GM19025 (cell line): Measurements from ENCODE around the gene PRELID3B.

Experiments
- ATAC-seq: cut with Tn5 transposase; IDR thresholded peaks from one replicate; pipeline ENCODE4 v1.9.1; 2021; ENCODE audit warnings: mild to moderate bottlenecking, low read depth, moderate library complexity; ENCODE audit not compliant: unreplicated experiment

PRELID3B gene

DNA sequence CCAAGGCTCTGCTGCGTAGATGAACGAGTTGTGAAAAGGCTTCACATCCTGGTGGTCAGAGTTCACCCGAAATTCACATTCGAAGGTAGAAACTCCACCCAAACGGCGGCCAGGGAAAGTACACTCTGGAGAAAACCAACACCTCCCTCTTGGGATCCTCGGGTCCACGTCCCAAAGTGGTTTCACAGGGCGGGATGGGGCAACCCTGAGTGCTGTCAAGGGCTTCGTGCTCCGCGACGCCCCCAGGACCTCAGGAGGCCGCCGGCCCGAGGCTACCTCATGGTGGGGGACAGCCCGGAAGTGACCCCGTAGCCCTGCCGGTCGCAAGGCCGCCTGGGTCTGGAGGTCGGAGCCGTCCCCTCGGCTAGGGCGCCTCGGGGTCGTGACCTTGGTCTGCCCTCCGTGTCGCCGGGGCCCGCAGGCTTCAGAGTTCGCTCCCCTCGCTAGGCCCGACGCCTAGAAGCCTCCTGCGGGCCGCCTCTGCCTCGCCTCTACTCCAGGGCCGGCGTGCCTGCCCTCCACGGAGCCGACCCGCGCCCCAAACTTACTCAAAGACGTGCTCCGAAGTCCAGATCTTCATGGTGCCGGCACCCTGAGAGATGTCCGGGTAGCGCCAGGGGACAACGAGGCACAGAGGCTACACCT, at the start of gene PRELID3B:
Gene PRELID3B, minus strand, starts transcription at position 636 of the 645 bp plus-strand sequence. Its CDS starts 56 bp downstream, at position 580.
- peak; percentile 24 for ATAC-seq

DNA sequence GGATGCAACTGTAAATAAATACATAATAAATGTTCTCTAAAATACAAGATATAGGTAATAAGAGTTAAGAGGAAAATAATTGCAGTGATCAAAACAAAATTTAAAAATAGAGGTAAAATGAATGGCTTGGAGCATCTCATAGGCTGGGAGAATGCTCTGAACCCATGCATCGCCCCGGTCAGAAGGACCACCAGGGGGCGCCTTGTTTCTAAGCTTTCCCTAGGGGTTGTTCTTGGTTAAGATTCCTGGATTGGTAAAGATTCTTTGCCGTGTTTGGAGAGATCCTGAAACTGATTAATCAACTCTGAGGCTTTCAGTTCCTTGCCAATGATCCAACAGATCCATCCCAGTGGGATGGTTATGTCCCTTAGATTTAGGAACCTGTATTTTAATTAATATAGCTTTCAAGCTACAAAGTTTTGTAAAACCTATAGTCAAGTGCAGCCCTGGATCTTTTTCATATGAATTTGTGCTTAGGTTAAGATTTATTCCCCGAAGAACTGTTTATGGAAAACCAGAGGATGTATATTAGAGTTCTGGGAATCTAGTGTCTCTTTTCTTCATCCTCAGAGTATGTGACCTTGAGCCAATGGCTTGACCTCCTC, 45.3 kb upstream of the PRELID3B start:
- ATAC-seq, result no peak

DNA sequence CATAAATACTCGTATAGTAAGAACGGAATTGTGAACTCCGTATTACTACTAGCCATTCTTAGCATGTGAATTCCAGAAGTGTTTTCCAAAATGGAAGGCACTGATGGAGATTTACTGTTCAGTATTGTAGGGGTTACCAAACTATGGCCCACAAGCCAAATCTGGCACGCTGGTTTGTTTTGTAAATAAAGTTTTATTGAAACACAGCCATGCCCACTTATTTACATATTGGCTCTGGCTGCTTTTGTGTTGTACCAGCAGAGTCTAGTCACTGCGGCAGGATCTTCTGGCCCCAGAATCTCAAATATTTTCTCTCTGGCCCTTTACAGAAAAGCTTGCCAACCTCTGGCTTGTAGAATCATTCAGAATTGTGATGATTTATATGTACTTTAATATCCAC, 44.3 kb upstream of the PRELID3B start:
- ATAC-seq, result no peak

DNA sequence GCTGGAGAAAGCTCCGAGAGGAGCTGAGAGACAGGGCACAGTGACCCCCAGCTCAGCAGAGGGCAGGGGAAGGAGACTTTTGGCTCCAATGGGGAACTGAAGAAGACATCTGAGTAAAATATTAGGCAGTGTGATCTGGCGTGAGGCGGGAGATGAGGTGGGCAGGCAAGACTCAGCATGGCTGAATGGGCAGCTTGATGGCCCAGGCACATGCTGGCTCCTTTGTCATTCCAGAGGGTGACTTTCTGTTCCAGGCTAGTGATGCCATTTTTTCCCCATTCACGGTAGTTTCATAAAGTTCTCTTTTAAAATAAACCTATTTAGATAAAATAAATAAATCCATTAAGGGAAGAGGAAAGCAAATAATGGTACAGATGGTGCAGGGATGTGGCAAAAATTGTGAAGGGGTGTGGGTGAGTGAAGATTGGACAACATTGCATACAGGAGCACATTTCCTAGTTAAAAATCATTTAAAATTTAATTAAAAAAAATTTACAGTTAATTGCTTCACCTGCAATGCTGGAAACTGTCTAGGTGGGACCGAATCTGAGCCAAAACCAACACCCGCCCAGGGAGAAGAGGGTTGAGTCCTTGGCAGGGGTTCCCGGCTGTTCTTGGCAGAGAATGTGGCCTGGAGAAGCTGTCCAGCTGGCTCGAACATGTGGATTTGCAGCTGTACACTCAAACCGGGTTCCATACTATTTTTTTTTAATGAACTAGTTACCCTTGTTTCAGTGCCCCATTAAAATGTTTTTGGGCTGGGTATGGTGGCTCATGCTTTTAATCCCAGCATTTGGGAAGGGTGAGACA, 41.7 kb upstream of the PRELID3B start:
- no peak for ATAC-seq

DNA sequence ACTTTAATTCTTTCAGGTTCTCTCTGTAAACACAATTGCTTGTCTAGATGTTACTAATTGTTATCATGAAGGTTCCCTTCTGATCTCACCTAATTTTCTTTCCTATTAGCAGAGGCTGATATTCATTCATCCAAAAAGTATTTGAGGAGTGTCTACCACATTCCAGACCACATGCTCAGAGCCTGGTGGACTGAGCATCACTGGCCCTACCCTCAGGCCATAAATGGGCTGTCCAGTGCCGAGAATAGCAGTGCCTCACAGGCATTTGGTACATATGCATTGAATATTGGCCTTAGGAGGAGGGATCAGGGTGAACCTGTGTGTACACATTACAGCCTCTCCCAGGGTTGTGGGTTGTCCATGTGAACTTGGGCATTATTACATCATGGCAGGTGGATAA, 40.4 kb upstream of the PRELID3B start:
- ATAC-seq, result no peak

DNA sequence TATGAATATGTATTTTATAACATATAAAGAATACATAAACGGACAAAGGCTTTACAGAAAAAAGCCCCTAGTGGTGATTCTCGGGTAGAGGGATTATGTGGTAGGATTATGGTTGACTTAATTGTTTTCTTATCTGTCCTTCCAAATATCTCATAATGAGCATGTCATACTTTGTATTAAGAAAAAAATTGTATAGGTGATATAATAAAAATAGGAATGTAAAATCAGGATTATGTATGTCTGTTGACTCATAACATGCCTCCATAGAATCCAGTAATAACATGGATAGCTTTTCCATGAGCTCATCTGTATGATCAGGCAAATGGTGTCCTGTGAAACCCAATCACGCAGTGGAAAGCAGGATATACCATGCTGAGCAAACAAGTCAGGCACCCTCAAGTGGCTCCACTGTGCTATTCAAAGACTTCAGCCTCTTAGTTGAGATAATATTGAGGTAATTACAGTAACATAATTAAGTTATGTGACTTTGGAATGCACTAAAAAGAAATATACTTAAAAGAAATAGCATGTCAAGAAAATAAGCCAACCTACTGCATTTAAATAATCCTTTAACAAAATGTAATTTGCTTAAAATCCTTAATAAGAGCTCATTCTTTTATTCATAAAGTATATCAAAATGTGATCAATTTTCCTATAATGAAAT, 39.6 kb upstream of the PRELID3B start:
- ATAC-seq, result no peak

DNA sequence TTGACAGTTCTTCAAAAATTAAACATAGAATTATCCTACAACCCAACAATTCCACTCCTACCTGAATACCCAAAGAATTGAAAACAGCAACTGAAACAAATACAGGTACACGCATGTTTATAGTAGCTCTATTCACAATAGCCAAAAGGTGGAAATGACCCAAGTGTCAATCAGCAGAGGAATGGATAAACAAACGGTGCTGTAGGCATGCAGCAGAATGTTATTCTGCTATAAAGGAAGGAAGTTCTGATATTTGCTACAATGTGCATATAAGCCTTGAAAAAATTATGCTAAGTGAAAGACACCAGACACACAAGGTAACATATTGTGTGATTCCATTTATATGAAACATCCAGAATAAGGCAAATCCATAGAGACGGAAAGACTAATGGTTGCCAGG, 38.5 kb upstream of the PRELID3B start:
- no peak for ATAC-seq

DNA sequence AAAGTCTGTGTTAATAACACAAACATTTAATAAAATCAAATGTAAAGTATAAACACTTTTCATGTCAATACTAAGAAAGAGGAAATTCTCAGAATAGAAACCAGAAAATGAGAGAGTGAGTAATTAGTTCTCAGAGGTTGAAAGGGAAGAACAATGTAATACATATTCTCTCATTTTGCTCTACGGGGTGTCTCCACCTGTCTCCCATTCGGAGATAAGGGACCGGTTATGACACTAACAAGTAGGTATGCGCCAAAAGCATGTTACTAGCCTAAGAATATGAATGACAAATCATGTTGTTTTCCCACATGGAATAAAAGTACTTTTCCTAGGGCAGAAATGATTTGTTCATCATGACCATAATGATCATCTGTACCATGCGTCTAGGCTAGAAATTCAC, 35.6 kb upstream of the PRELID3B start:
- no peak for ATAC-seq

DNA sequence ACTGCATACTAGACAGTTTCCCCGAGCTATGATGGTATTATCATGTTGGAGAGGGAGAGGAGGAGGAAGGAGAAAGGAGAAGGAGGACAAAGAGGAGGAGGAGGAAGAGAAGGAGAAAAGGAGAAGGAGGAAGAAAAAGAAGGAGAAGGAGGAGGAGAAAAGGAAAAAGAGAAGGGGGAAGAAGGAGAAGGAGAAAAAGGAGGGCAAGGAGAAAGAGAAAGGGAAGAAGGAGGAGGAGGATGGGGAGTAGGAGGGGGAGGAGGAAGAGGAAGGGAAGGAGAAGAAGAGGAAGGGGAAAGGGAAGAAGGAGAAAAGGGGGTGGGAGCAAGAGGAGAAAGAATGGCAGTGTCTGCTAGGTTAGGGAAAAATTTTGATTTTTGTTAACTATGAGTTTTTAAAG, 35.1 kb upstream of the PRELID3B start:
- no peak for ATAC-seq

DNA sequence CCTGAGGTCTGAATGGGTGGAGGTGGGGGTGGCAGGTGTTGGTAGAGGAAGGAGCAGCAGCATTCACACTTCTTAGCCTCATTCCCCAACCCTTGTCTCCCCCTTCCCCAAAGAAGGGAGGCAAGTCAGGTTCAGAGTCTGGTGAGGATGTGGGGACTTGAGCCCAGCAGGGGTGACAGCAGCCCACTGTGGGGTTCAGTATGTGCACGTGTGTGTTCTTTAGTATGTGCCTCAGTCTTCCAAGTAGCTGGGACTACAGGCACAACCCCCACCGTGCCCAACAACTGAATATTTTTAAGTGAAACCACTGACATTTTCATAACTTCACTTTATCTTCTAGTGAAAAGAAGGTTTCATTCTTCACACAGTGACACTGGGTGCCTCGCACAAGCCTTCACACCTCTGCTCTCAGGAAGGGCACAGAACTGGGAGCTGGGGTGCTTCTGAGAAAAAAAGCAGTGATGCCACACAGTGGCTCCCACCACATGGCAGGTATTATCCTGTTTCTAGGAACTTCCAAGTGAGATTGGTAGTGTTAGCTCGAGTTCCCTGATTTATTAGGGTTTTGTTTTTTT, 33.4 kb upstream of the PRELID3B start:
- no peak for ATAC-seq

DNA sequence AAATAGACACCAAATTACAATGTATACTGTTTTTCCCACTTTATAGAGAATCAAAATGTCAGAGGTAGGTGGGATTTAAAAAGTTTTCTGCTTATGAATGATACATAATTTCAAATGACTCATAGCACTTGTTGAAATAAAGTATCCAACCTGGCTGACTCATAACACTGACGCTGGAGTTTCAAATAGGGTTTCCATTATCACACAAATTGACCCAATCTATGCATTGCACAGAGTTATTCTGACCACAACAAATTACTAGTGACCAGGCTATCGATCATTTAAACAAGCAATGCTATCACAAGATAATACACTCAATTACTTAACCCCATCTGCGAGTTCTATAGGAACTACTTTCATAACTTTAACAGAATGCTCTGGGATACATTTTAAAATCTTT, 31.9 kb upstream of the PRELID3B start:
- no peak for ATAC-seq

DNA sequence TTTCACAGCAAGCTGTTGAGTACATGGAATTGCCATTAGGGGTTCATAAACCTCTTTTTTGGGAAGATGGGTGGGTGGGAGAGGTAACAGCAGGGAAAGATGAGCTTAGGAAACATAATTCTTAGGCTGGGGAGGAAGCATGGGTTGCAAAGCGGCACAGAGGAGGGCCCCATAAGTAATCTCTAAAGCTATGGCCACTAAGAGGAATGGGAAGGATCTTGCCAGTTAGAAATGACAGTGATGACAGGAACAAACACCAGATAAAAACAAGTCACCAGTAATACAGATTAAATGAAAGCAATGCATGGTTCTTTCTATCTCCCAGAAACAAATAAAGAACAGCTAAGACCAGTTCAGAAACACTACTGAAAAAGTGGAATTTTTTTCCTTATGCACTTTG, 31.0 kb upstream of the PRELID3B start:
- no peak for ATAC-seq

DNA sequence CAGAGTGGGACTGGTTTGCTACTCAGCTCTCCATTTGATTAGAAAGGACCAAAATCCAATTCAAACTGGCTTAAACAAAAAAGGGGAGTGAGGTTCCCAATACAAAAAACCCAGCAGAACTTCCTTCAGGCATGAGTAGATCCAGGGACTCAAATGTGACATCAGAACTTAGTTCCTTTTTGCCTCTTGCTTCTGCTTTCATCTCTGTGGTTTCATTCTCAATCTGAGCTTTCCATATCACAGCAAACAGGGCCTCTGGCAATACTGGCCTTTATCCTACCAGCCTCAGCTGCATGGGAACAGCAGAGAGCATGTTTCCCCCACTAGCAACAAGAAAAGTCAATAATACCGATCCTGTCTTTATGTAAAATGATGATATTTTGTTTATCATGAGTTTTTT, 28.6 kb upstream of the PRELID3B start:
- no peak for ATAC-seq

DNA sequence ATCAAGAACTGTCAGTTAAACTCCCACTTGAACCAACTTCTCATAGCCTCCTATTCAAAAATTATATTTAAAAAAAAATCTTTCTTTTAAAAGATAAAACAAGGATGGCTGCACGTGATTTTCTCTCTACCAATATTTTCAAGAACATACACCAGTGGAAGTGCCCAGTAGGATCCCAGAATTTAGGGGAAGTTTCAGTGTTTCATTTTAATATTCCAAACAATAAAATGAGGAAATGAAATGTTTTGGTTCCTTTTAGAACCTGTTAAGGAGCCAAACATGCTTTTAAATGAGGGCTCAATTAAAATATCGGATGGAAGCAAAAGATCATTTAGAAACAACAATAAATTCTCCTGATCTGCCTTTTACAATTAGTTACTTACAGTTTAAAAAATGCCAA, 26.4 kb upstream of the PRELID3B start:
- no peak for ATAC-seq

DNA sequence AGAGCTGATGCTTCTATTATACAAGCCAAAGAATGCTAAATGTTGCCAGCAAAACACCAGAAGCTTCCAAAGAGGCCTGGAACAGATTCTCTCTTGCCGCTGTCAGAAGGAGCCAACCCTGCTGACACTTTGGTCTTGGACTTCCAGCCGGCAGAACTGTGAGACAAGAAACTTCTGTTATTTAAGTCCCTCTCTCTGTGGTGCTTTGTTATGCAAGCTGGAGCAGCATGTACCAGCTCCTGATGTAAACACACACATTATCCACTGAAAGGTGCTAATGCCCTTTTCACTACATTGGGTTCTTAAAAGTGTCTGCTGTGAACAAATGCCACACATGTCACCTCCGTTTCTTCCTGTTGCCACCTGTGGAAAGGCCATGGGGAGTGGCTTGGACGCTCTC, 25.9 kb upstream of the PRELID3B start:
- ATAC-seq, result no peak

DNA sequence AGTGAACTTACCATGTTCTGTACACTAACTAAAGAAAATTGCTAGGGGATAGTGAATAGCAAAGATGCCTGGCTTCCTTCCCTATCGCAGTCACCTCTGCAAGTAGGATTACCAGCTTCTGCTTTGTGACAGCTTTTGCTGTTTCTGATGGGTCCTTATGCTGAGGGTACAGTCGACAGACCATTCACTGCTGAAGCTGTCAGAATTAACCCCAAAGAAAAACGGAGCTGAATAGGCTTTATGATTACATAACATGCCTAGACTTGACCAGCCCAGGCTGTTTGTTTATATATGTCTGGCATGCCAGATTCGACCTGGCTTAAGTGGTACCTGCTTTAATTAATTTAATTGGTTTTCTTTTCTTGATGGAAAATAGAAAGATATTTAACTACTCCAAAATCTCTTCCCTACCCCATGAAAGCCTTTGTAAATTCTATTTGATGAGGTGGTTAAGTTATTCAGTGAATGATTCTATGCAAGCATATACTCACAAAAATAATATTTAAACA, 21.7 kb upstream of the PRELID3B start:
- ATAC-seq, result no peak

DNA sequence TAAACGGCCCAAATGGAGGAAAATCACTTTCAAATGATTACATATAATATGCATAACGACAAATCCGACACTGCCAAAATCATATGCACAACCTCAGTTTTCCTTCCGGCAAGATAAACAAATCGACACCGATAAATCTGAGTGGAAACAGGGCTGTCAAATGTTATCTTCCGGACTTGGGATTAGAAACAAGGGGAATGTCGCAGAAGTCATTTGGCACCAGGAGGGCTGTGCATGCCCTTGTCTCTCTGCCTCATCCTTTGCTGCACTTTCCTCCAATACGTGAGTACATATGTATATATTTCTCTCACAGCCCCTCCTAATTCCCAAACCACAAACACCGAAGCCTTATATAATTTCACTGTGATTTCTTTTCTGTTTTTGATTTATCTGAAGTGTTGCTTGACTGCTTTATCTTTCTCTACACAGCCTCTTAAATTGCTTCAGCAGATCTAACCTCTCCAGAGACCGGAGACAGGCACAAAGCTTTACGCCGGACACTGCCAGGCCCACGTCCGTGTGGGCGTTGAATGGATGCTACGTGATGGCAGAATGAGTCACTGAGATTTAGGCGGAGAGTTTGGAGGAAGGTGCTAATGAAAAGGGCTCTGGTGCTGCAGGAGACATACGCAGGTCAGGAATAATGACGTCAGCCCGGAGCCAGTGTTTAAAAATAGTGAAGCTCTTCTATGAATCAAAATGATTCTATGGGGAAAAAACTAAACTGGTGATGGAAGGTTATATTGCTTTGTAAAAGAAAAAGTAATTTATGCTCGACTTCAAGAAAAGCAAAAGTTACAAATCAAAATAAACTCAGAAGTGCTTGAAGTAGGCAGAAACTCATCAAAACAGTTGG, 21.0 kb upstream of the PRELID3B start:
- no peak for ATAC-seq

DNA sequence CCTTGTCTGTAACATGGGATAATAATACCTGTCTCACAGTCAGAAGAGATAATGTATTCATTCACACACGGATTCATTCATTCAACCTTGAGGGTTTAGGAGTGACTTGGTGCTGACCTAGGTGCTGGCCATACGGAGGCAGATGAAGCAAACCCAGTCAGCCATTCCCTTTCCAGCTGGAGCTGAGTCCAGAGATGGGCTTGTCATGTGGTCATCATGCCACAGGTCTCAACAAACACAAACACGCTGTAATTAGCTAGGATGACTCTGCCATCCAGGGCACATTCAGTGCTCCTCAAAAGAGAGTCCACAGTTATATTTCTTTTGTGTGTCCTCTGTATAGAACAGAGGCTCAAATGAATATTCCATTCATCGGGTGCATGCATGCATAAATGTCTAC, 19.5 kb upstream of the PRELID3B start:
- no peak for ATAC-seq

DNA sequence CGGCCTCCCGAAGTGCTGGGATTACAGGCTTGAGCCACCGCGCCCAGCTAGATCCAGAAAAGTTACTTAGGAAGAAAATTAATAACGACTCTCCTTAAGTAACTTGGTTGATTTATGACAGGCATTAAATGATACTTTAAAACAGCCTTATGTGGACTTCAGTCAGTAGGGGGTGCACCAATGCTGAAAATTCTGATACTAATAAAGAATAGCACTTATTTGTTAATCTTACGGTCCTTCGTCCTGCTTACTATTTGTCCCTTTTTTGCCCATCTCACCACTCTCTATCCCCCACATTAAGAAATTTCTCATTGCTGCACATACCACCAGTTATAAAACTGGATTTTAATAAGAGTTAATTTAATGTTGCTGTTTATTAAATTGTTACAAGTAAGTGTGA, 12.7 kb upstream of the PRELID3B start:
- no peak for ATAC-seq

DNA sequence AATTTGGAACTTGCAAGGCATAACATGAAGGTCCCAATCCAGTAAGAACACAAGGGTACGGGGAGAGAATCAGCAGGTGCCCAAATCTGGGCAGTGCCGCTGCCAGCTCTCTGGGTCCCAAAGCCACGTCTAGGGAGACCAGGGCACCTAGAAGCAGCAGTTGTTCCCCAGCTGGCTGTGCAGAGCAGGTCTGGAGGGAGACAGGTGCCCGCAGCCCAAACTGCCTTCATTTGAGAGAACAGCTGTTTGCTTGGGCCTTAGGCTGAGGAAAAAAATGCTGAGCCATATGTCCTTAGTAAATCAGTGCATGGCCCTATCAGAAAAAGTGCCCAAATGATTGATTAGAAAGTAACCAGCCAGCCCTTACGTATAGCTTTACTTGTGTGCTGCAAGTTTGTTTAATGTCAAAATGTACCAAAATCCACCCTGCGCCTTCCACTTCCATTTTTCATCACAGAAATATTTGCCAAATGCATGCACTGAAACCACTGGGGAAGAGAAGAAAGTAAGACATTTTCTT, 9.1 kb upstream of the PRELID3B start:
- ATAC-seq, result no peak
